Endothelial cell of umbilical vein (primary cell): Measurements from ENCODE around the gene CERS5. TPM values are rescaled to one million over a fixed set of nuclear protein-coding genes. Genes with fewer than 3 reads are reported as not detected.

Source experiments
- BruUV-seq: library from RNA; stranded (reverse); fragments of 400-500 nt; replicated peaks from 2 replicates; lab custom pipeline; 2021; lab: Mats Ljungman, UMichigan
- CTCF ChIA-PET: fragments of 300-600, 350-600 bp; sonication (Branson Sonifier 250); formaldehyde crosslinking; loops from one replicate; lab custom pipeline; 2021; ENCODE audit warnings: antibody characterized with exemption, inconsistent platforms; lab: Charles Lee
- POLR2A ChIA-PET: fragments of 300-600, 350-600 bp; sonication (Branson Sonifier 250); formaldehyde crosslinking; loops from one replicate; lab custom pipeline; 2021; ENCODE audit warnings: antibody characterized with exemption, inconsistent platforms; lab: Charles Lee
- DNase-seq: peaks from one replicate; pipeline ENCODE4 v3.0.0-alpha.2; 2011; ENCODE audit warnings: low read depth, low spot score
- FAIRE-seq: peaks from 2 replicates; lab custom pipeline; 2011; peaks lifted over from hg19 to GRCh38; lab: Jason Lieb, UNC
- H2AFZ ChIP-seq: 2 replicates; pipeline ENCODE4 v1.6.0; 2012; ENCODE audit warnings: low read depth, low read length, control low read depth, inconsistent platforms
- H3K27ac ChIP-seq: 2 replicates; pipeline ENCODE4 v1.5.1; 2011; ENCODE audit warnings: low read depth, mild to moderate bottlenecking, control low read depth, low read length, moderate library complexity; ENCODE audit not compliant: insufficient read depth
- H3K27me3 ChIP-seq, 2 experiments: 2 replicates each; pipeline versions ENCODE4 v1.6.0 to v1.6.1; 2011; ENCODE audit warnings: low read length in 2 of 2, mixed read lengths in 1 of 2; ENCODE audit not compliant: control insufficient read depth in 2 of 2, insufficient read depth in 2 of 2
- H3K36me3 ChIP-seq, 2 experiments: 2 replicates in 1 of 2; 3 replicates in 1 of 2; pipeline ENCODE4 v1.5.1; 2011; ENCODE audit warnings: low read length in 2 of 2, mild to moderate bottlenecking in 1 of 2, moderate library complexity in 1 of 2; ENCODE audit not compliant: control insufficient read depth in 2 of 2, insufficient read depth in 2 of 2; ENCODE audit errors: extremely low read depth in 1 of 2
- H3K4me1 ChIP-seq: 3 replicates; pipeline ENCODE4 v1.5.1; 2011; ENCODE audit warnings: mild to moderate bottlenecking, low read length; ENCODE audit not compliant: control insufficient read depth, insufficient read depth; ENCODE audit errors: extremely low read depth
- H3K4me2 ChIP-seq: 2 replicates; pipeline ENCODE4 v1.6.1; 2011; ENCODE audit warnings: low read length, control low read depth, mixed read lengths; ENCODE audit not compliant: insufficient read depth
- H3K4me3 ChIP-seq, 3 experiments: fragments of 200-600 bp in 1 of 3; sonication (generic), shearing (Covaris generic) in 1 of 3; replicated peaks in 1 of 3; 2 replicates each; pipeline ENCODE4 v1.5.1; 2011 to 2016; ENCODE audit warnings: control low read depth in 3 of 3, low read length in 3 of 3, mild to moderate bottlenecking in 2 of 3, inconsistent platforms in 1 of 3, low read depth in 1 of 3, moderate library complexity in 1 of 3; ENCODE audit not compliant: insufficient read depth in 1 of 3
- H3K79me2 ChIP-seq: 2 replicates; pipeline ENCODE4 v1.6.0; 2012; ENCODE audit warnings: low read length, inconsistent platforms; ENCODE audit not compliant: control insufficient read depth, insufficient read depth
- H3K9ac ChIP-seq: replicated peaks from 2 replicates; pipeline ENCODE3; 2011; ENCODE audit warnings: low read length, control low read depth; ENCODE audit not compliant: insufficient read depth; ENCODE audit errors: extremely low read depth
- H3K9me1 ChIP-seq: replicated peaks from 3 replicates; pipeline ENCODE4 v1.6.0; 2011; ENCODE audit warnings: mild to moderate bottlenecking, low read length; ENCODE audit not compliant: control insufficient read depth, insufficient read depth; ENCODE audit errors: extremely low read depth
- H3K9me3 ChIP-seq: replicated peaks from 2 replicates; pipeline ENCODE4 v1.5.1; 2012; ENCODE audit warnings: low read length, inconsistent platforms; ENCODE audit not compliant: control insufficient read depth, insufficient read depth
- H4K20me1 ChIP-seq: replicated peaks from 2 replicates; pipeline ENCODE3; 2011; ENCODE audit warnings: mild to moderate bottlenecking, low read length; ENCODE audit not compliant: control insufficient read depth, insufficient read depth; ENCODE audit errors: extremely low read depth
- EZH2 ChIP-seq: IDR thresholded peaks from 2 replicates; pipeline ENCODE4 v1.6.1; 2012; ENCODE audit warnings: borderline replicate concordance, low read depth, mild to moderate bottlenecking, moderate library complexity, low read length, inconsistent platforms; ENCODE audit not compliant: severe bottlenecking
- FOS ChIP-seq: IDR thresholded peaks from 2 replicates; pipeline ENCODE4 v1.6.1; 2011; ENCODE audit warnings: mild to moderate bottlenecking, low read length, moderate library complexity, borderline replicate concordance; ENCODE audit not compliant: insufficient read depth
- GATA2 ChIP-seq: IDR thresholded peaks from 2 replicates; pipeline ENCODE4 v1.7.0; 2011; ENCODE audit warnings: low read depth, mild to moderate bottlenecking, moderate library complexity, mixed read lengths, low read length; ENCODE audit not compliant: insufficient read length, insufficient read depth
- JUN ChIP-seq: IDR thresholded peaks from 2 replicates; pipeline ENCODE4 v1.6.1; 2011; ENCODE audit warnings: borderline replicate concordance, low read depth; ENCODE audit not compliant: insufficient read length, insufficient read depth
- MYC ChIP-seq: IDR thresholded peaks from one replicate; pipeline ENCODE4 v1.6.1; 2011; ENCODE audit warnings: mild to moderate bottlenecking, low read depth, low read length
- POLR2A ChIP-seq: IDR thresholded peaks from 2 replicates; pipeline ENCODE4 v1.6.1; 2012; ENCODE audit warnings: low read depth, mild to moderate bottlenecking, control low read depth, low read length
- POLR2AphosphoS5 ChIP-seq: IDR thresholded peaks from 2 replicates; pipeline ENCODE4 v1.6.1; 2012; ENCODE audit warnings: low read depth, mild to moderate bottlenecking, control low read depth, low read length, moderate library complexity; ENCODE audit not compliant: insufficient read depth
- dilution Hi-C: fragments of 300-500 bp; cut with MboI; formaldehyde crosslinking; loops from one replicate; pipeline ENCODE4 v1.15.0; 2019; ENCODE audit warnings: low sequenced_read_pairs; ENCODE audit not compliant: extremely low pct_ligation_motif_present
- intact Hi-C: fragments of 100-400 bp; cut with micrococcal nuclease; formaldehyde crosslinking; loops from one replicate; pipeline ENCODE4 v1.10.0; 2022
- polyA plus RNA-seq, 4 experiments: library from polyadenylated mRNA; depleted of rRNA in 3 of 4; stranded (reverse) in 3 of 4; unstranded in 1 of 4; fragments of >200 nt; gene quantifications; 2 replicates each; pipeline versions ENCODE4 v1.2.1 to v1.2.3, GENCODE V29; 2011 to 2012; ENCODE audit warnings: missing spikeins in 1 of 4
- total RNA-seq: library from RNA; stranded (reverse); gene quantifications from 2 replicates; pipeline ENCODE4 v1.2.3, GENCODE V29; 2021
- TF ChIP-seq, protein P1 (sequence below): IDR thresholded peaks from 2 replicates; pipeline ENCODE4 v1.6.1; 2011; ENCODE audit not compliant: insufficient read depth, insufficient read length
- TF ChIP-seq, protein P2 (sequence below), 2 donors: IDR thresholded peaks; 1 replicate in 1 of 2; 2 replicates in 1 of 2; pipeline ENCODE4 v1.5.1; 2011; ENCODE audit warnings: low read length in 2 of 2, mild to moderate bottlenecking in 2 of 2, moderate library complexity in 2 of 2, control low read depth in 1 of 2, inconsistent platforms in 1 of 2, low read depth in 1 of 2; ENCODE audit not compliant: insufficient read depth in 1 of 2; ENCODE audit errors: extremely low read depth in 1 of 2

Gene CERS5
- total and polyA plus RNA-seq, 2 donors (not counting 3 experiments of a cell fraction or from before 2014, with no cell fraction given) = 60.4 to 108 TPM

DNA sequence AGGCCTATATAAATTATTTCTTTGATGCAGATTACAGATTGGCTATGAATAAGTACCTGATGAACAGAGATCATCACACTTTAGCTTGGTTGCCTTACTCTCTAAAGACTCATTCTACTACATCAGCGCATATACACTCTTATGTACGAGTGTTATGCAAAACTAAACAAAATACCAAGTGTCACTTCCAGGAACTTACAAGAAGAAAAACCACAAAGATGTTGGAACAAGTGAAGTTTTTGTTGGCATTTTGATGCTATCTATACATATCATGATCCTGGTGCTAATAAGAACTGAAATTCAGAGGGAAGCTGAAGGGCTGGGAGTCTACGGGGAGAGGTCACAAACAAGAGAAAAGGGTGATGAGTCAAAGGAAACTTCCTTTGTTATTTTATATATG lies 47.9 kb upstream of the CERS5 start:
- TF ChIP-seq, protein P1, sequence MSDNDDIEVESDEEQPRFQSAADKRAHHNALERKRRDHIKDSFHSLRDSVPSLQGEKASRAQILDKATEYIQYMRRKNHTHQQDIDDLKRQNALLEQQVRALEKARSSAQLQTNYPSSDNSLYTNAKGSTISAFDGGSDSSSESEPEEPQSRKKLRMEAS = no peak
- peak; percentile 67 for TF ChIP-seq GATA2
- H3K9ac ChIP-seq = no peak overlapping the region
- ChIA-PET POLR2A (no interaction called here), CTCF (interaction anchor here (0.6 to 1.2 kb wide), 2 partner anchors 40 to 99 kb away, joined by 3 to 4 read pairs; no protein-coding TSS in a partner anchor)
- H3K4me3 ChIP-seq = no peak overlapping the region
- dilution Hi-C loops (no loop called here), intact Hi-C loops (no loop called here)
- H3K4me1 ChIP-seq = peaks cover 50% of the 10 kb centered on the region
- DNase-seq (no peak), FAIRE-seq (peak; percentile 53)
- no TSS peak for BruUV-seq
- no peak overlapping the region for H3K27ac ChIP-seq
- H3K27me3 ChIP-seq = no peaks in the 10 kb centered on the region
- no peaks in the 10 kb centered on the region for H4K20me1 ChIP-seq
- H2AFZ ChIP-seq = no peak overlapping the region
- peaks cover 77% of the 10 kb centered on the region for H3K79me2 ChIP-seq
- H3K36me3 ChIP-seq = peaks cover 0 to 2% of the 10 kb centered on the region in 2 experiments
- no peaks in the 10 kb centered on the region for H3K9me1 ChIP-seq
- no peaks in the 10 kb centered on the region for H3K9me3 ChIP-seq
- peak overlapping the region; percentile 57 for H3K4me2 ChIP-seq

DNA sequence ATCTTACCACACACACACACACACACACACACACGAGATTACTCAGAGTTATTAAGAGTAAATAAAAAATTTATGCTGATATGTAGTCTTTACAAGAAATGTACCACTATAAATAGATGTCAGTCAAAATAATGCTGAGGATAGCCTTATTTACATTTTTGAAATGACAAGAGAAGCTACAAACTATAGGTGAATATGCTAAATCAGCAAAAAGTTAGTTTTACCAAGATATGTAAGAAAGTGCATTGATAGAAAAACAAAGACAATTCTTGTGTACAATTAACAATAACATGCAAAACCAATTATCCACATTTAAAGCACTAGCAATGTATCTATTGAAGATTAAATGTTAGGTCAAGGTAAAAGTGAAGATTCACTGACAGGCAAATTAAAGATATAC lies 46.8 kb upstream of the CERS5 start:
- Histone ChIP-seq H3K36me3 (peaks cover 0 to 2% of the 10 kb centered on the region in 2 experiments), H3K79me2 (peaks cover 75% of the 10 kb centered on the region), H3K9me3 (no peaks in the 10 kb centered on the region), H3K4me1 (peaks cover 45% of the 10 kb centered on the region), H3K4me2 (peak overlapping the region; percentile 46), H3K9me1 (no peaks in the 10 kb centered on the region), H3K27me3 (no peaks in the 10 kb centered on the region), H2AFZ (no peak overlapping the region), H3K4me3 (no peak overlapping the region), H4K20me1 (no peaks in the 10 kb centered on the region), H3K27ac (no peak overlapping the region), H3K9ac (no peak overlapping the region)
- ChIA-PET CTCF (interaction anchor here (2.2 to 4.3 kb wide), 2 partner anchors 11 to 13 kb away, joined by 6 to 15 read pairs; no protein-coding TSS in a partner anchor), POLR2A (no interaction called here)
- TF ChIP-seq FOS (no peak), EZH2 (no peak), GATA2 (no peak), POLR2AphosphoS5 (no peak), JUN (no peak), MYC (no peak), POLR2A (no peak)
- TF ChIP-seq, protein P2, sequence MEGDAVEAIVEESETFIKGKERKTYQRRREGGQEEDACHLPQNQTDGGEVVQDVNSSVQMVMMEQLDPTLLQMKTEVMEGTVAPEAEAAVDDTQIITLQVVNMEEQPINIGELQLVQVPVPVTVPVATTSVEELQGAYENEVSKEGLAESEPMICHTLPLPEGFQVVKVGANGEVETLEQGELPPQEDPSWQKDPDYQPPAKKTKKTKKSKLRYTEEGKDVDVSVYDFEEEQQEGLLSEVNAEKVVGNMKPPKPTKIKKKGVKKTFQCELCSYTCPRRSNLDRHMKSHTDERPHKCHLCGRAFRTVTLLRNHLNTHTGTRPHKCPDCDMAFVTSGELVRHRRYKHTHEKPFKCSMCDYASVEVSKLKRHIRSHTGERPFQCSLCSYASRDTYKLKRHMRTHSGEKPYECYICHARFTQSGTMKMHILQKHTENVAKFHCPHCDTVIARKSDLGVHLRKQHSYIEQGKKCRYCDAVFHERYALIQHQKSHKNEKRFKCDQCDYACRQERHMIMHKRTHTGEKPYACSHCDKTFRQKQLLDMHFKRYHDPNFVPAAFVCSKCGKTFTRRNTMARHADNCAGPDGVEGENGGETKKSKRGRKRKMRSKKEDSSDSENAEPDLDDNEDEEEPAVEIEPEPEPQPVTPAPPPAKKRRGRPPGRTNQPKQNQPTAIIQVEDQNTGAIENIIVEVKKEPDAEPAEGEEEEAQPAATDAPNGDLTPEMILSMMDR (IDR thresholded peaks at IDR 0.05; ENCODE audit: extremely low read depth in 1 of 2, insufficient read depth in 1 of 2, low read depth in 1 of 2, low read length in 2 of 2) = no peak
- TF ChIP-seq, protein P1 = no peak
- FAIRE-seq (no peak), DNase-seq (no peak)
- dilution Hi-C loops = no loop called here
- no TSS peak for BruUV-seq
- intact Hi-C loops = no loop called here
